Left cardiac atrium (tissue), 4 donors: ENCODE results near the gene PRR36. TPM values are rescaled to one million over a fixed set of nuclear protein-coding genes. Genes with fewer than 3 reads are reported as not detected.
"Not testable (repeated sequence)": the region's sequence is repeated elsewhere in the genome, so short reads cannot be mapped to it uniquely, and the experiment has no call there.

Experiments used
- ATAC-seq, 2 donors: fragments of 200-7000 bp; cut with Tn5 transposase; one replicate each; pipeline ENCODE4 v1.9.1; 2020; ENCODE audit warnings: mild to moderate bottlenecking in 2 of 2, moderate library complexity in 2 of 2
- DNase-seq: peaks from one replicate; pipeline ENCODE4 v3.0.0-alpha.2; 2020
- intact Hi-C, 2 donors: fragments of 100-400 bp; cut with DNase I; formaldehyde crosslinking; loops; one replicate each; pipeline versions ENCODE4 v1.14.1 to v1.15.1; 2022 to 2023
- long read RNA-seq: library from polyadenylated mRNA; unstranded; transcript quantifications from one replicate; pipeline ENCODE4 v2.0.0, GENCODE V29; 2021
- total RNA-seq, 2 donors: library from RNA; stranded (reverse); fragmentation: NEBNext Ultra II Directional; extraction: Animal tissue kit (Norgen Biotek cat#: 25700); gene quantifications; one replicate each; pipeline ENCODE4 v1.2.1, GENCODE V29; 2021
- donor health status: DM: no; HTN: yes; CAD: no.
- donor health status: DM: no; HTN: yes; CAD: no; lungs with severe emphysema.
- donor health status: DM: yes; HTN: yes; CAD: no.
- donor health status: Dilated cardiomyopathy.

PRR36 gene
- under 1 TPM; 0.10 to 0.24 TPM for total RNA-seq
- long read RNA-seq, result 0 reads

GRCh38 chr19:7874076-7874896, at the start of gene PRR36:
Gene PRR36 (minus strand): TSS chr19:7874390. CDS start chr19:7873689, 701 bp downstream.
- ATAC-seq (no peak), DNase-seq (peak; percentile 52)
- intact Hi-C loops, result no loop called here

GRCh38 chr19:7923295-7924191, 49.4 kb upstream of the PRR36 start:
- ATAC-seq (no peak), DNase-seq (no peak)

DNA sequence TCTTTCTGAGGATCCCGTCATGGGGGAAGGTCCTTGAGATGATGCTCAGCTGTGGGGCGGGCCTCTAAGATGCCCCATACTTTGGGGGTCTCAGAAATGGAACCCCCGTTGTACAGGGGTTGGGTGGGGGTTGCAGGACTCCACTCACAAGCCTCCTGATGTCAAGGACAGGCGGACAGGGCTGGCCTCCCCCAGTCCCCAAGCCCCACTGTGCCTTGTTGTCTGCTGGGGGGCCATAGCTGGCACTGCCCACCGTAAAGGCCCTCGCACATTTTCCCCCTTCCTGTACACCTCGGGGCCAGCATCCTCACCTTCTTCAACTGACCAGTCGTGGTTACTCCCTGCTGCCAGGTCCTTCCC, 48.6 kb upstream of the PRR36 start:
- ATAC-seq (no peak), DNase-seq (no peak)
- intact Hi-C loops, result no loop called here

More at GRCh38 chr19:7923295-7924191, 49.4 kb upstream of the PRR36 start:
- intact Hi-C loops, result no loop called here

DNA sequence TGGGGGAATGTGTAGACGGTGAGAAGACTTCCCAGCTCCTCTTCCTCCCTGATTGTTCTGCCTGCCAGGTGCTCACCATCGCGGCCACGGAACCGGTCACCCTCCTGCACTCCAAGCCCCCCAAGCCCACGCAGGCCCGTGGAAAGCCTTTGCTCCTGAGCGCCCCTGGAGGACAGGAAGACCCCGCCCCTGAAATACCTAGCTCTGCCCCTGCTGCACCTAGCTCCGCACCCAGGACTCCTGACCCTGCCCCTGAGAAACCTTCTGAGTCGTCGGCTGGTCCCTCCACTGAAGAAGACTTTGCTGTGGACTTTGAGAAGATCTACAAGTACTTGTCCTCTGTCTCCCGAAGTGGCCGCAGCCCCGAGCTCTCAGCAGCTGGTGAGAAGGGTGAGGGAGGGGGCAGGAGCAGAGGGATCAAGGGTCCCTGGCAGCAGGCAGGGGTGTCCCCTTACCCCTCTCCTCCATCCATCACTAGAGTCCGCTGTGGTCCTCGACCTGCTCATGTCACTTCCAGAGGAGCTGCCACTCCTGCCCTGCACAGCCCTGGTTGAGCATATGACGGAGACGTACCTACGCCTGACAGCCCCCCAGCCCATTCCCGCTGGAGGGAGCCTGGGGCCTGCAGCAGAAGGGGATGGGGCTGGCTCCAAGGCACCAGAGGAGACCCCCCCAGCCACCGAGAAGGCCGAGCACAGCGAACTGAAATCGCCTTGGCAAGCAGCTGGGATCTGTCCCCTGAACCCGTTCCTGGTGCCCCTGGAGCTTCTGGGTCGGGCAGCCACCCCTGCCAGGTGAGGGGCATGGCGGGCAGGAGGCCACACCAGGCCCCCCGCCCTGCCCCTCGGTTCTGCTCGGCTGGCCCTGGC, 48.0 kb upstream of the PRR36 start:
- no peak for DNase-seq
- ATAC-seq, result no peak
- intact Hi-C loops, result no loop called here

DNA sequence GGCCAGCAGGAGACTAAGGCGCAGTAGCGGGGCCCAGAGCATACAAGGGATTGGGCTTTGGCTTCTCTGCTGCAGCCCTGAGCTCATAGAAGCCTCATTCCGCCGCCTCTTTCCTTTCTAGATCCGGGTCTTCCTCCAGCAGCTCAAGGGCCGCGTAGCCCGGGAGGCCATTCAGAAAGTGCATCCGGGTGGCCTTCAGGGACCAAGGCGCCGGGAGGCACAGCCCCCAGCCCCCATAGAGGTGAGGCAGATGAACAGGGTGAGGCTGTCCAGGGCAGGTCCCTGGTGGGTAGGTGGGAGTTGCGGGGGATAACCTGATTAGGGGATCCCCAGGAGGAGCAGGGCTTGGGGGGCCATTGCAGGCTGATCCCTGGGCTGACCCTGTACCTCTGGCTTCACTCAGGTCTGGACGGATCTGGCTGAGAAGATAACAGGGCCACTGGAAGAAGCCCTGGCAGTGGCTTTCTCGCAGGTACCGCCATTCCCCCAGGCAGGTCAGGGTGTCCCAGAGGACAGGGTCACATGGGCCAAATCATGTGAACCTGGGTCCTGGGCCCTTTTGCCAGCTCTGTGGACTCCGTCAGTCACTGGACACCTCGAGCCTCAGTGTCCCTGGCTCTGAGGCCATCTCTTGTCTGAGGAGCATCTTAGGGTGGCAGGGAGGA, 47.2 kb upstream of the PRR36 start:
- intact Hi-C loops, result no loop called here
- DNase-seq (no peak), ATAC-seq (no peak)

- intact Hi-C loops, result no loop called here
- DNase-seq (peak; percentile 100), ATAC-seq (peak; percentile 88)
Observed at GRCh38 chr19:7920519-7921301, 46.5 kb upstream of the PRR36 start.

- intact Hi-C loops, result no loop called here
- ATAC-seq, result peak; percentile 73 to 76
Observed at GRCh38 chr19:7919610-7920518, 45.7 kb upstream of the PRR36 start, which contains the start of gene SNAPC2. Gene SNAPC2 (plus strand): TSS chr19:7920338. CDS start chr19:7920367, 29 bp downstream.

GRCh38 chr19:7918615-7919421, 44.6 kb upstream of the PRR36 start:
- ATAC-seq, result no peak
- intact Hi-C loops, result no loop called here
- DNase-seq, result no peak

More at GRCh38 chr19:7919610-7920518, 45.7 kb upstream of the PRR36 start, which contains the start of gene SNAPC2:
- DNase-seq, result peak; percentile 98

GRCh38 chr19:7918062-7918614, 43.9 kb upstream of the PRR36 start:
- ATAC-seq, DNase-seq, intact Hi-C loops: not testable (repeated sequence)

DNA sequence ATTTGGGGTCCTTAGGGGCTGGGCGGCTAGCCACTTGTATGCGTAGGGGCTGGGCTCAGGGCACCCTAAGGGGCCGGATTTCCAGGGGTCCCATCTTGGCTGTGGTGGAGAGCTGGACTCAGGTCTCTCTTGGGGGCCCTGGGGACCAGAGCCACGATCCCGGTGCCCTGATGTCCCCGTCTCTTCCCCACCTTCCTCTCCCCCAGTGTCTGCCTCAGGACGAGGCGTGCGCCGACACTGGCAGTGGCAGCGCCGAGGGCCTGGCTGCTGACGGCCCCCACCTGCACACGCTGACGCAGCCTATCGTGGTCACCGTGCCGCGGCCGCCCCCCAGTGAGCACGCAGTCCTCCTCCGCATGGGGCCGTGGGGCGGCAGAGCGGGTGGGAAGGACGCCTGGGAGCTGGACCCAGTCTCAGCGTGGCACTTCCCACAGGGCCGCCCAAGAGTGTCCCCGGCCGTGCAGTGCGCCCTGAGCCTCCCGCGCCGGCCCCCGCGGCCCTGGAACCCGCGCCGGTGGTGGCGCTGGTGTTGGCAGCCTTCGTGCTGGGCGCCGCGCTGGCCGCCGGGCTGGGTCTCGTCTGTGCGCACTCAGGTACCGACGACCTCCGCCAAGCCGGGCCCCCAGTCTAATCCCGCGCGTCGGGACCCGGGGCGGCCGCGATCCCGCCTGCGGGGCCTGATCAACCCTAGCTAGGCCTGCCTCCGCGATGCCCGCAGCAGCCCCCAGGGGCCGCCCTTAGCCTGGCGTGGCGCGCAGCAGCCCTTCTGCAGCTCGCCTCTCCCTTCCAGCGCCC, 43.3 kb upstream of the PRR36 start:
- intact Hi-C loops, result no loop called here
- ATAC-seq (peak; percentile 1 to 14), DNase-seq (no peak)

GRCh38 chr19:7916955-7917266, 42.7 kb upstream of the PRR36 start:
- intact Hi-C loops, result no loop called here
- DNase-seq, result no peak
- ATAC-seq, result no peak

GRCh38 chr19:7916103-7916954, 42.1 kb upstream of the PRR36 start:
- intact Hi-C loops, result no loop called here
- no peak for ATAC-seq
- DNase-seq, result no peak

DNA sequence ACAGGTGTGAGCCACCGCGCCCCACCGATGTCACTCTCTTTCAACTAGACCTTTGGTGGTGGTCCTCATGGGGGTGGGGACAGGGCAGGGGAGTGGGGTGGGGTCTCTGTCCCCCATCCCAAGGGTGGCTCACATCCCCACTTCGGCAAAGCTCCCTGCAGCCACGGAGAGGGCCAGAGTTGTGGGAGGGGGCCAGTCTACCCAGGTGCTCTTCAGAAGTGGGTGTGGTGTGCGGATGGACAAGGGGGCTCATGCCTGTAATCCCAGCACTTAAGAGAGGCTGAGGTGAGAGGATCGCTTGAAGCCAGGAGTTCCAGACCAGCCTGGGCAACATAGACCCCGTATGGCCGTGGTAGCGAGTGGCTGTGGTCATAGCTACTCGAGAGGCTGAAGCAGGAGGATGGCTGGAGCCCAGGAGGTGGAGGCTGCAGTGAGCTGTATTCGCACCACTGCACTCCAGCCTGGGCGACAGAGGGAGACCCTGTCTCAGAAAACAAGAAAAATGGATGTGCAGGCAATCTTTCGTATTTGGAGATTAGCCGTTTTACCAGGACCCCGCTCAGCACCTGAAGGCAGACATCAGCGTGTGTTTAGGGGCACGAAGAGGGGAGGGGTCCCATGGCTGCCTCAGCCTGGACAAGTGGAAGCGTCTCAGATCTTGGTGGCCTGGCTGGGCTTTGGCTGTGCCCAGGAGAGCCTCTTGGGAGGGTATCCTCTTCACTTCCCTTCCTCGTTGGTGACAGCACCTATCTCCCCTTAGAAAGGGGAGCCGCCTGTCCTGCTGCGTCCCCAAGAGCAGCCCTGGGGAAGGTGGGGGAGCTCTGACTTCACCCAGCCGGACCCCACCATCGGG, 41.3 kb upstream of the PRR36 start:
- DNase-seq (no peak), ATAC-seq (no peak)
- intact Hi-C loops, result no loop called here
